ENCODE measurements around the gene C2CD2. TPM values are rescaled to one million over a fixed set of nuclear protein-coding genes. Genes with fewer than 3 reads are reported as not detected.

Gene C2CD2
- total RNA-seq, 4 donors from 2014 or later = 1.7 to 7.2 (median 2.4) TPM

DNA sequence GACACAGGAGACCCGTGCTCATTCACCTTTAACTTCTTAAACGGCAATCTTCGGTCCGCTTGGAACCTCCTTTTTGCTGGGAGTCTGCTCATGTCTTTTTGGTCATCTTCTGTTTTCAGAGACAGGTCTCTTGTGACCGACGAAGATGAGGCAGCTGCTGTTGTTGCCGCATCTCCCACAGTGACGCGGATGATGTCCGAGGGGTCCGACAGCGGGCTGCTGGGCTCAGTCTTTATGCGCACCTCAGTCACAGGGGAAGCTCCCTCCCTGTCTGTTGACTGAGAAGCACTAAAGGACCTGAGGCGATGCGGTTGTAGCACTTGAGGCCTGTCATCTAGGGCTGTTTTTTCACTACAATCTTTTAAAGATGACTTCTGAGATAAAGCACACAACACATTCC lies 38.8 kb upstream of the C2CD2 start:
- in situ Hi-C loops (cut with MboI; ENCODE audit: low sequenced_read_pairs in 4 of 4) = no loop called here

DNA sequence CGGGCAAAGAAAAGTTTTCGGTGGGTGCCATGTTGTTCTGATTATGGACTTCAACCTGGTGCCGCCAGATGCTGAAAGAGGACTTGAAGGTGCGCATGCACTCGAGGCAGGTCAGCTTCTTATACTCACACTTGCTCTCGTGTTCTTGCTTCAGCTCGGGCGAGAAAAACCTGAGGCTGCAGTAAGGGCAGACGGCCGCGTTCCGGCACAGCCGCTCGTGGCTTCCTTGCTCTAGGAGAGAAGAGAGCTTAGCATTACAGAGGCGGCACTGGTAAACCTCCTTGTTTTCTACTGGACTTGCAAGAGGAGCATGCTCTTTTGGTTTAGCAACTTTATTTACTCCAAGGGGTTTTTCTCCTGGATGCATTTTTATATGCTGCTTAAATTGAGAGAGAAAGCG lies 37.8 kb upstream of the C2CD2 start:
- TF ChIP-seq, protein P1, sequence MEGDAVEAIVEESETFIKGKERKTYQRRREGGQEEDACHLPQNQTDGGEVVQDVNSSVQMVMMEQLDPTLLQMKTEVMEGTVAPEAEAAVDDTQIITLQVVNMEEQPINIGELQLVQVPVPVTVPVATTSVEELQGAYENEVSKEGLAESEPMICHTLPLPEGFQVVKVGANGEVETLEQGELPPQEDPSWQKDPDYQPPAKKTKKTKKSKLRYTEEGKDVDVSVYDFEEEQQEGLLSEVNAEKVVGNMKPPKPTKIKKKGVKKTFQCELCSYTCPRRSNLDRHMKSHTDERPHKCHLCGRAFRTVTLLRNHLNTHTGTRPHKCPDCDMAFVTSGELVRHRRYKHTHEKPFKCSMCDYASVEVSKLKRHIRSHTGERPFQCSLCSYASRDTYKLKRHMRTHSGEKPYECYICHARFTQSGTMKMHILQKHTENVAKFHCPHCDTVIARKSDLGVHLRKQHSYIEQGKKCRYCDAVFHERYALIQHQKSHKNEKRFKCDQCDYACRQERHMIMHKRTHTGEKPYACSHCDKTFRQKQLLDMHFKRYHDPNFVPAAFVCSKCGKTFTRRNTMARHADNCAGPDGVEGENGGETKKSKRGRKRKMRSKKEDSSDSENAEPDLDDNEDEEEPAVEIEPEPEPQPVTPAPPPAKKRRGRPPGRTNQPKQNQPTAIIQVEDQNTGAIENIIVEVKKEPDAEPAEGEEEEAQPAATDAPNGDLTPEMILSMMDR (IDR thresholded peaks at IDR 0.05 in 4 of 5, conservative IDR thresholded peaks at IDR 0.05 in 1 of 5) = no peak
- TF ChIP-seq POLR2A (IDR thresholded peaks at IDR 0.05) = no peak
- H3K4me1 ChIP-seq = no peaks in the 10 kb centered on the region
- intact Hi-C loops (cut with DNase I; ENCODE audit: low total_unique reads) (no loop called here), in situ Hi-C loops (cut with MboI; ENCODE audit: low sequenced_read_pairs in 4 of 4) (no loop called here)
- no peaks in the 10 kb centered on the region for H3K27me3 ChIP-seq
- DNase-seq (no peak), ATAC-seq (no peak)
- no peak overlapping the region for H3K4me3 ChIP-seq
- no peak overlapping the region for H3K27ac ChIP-seq
- no peaks in the 10 kb centered on the region for H3K9me3 ChIP-seq
- H3K36me3 ChIP-seq = peaks cover 3 to 42% of the 10 kb centered on the region in 2 donors

More for the DNA sequence above, 38.8 kb upstream of the C2CD2 start:
- no peak overlapping the region for H3K4me3 ChIP-seq
- ATAC-seq = no peak
- H3K9me3 ChIP-seq = no peaks in the 10 kb centered on the region
- no peaks in the 10 kb centered on the region for H3K27me3 ChIP-seq
- H3K27ac ChIP-seq = no peak overlapping the region
- DNase-seq = no peak
- TF ChIP-seq, protein P1 (IDR thresholded peaks at IDR 0.05 in 4 of 5, conservative IDR thresholded peaks at IDR 0.05 in 1 of 5) = no peak
- TF ChIP-seq POLR2A (IDR thresholded peaks at IDR 0.05) = no peak
- H3K36me3 ChIP-seq = peaks cover 3 to 42% of the 10 kb centered on the region in 2 donors
- H3K4me1 ChIP-seq = peaks cover 0 to under 1% of the 10 kb centered on the region in 2 donors
- intact Hi-C loops (cut with DNase I; ENCODE audit: low total_unique reads) = no loop called here

DNA sequence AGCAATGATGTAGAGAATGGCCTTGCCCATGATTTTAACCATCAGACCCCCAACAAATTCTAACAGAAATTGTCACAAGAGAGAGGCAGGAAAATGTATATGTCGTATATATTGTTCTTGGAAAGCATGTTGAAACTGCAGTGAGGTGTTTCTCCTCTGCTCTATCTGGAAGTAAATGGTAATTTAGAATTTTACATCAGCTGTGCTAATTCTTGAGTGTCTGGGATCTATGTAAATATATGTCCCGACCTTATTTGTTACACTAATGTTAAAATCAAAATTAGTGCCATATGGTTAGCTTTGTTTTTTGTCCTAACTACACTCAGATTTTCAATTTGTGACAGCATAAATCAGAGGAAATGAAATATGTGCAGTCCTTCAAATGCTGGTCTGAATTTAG lies 35.9 kb upstream of the C2CD2 start:
- DNase-seq = no peak
- Histone ChIP-seq H3K36me3 (peaks cover 3 to 32% of the 10 kb centered on the region in 2 donors), H3K27ac (no peak overlapping the region), H3K4me3 (no peak overlapping the region), H3K27me3 (no peaks in the 10 kb centered on the region), H3K9me3 (no peaks in the 10 kb centered on the region), H3K4me1 (no peaks in the 10 kb centered on the region)
- TF ChIP-seq POLR2A (IDR thresholded peaks at IDR 0.05) = no peak
- TF ChIP-seq, protein P1 (IDR thresholded peaks at IDR 0.05 in 4 of 5, conservative IDR thresholded peaks at IDR 0.05 in 1 of 5) = no peak
- in situ Hi-C loops (cut with MboI; ENCODE audit: low sequenced_read_pairs in 4 of 4) = no loop called here
- intact Hi-C loops (cut with DNase I; ENCODE audit: low total_unique reads) = no loop called here
- no peak for ATAC-seq

DNA sequence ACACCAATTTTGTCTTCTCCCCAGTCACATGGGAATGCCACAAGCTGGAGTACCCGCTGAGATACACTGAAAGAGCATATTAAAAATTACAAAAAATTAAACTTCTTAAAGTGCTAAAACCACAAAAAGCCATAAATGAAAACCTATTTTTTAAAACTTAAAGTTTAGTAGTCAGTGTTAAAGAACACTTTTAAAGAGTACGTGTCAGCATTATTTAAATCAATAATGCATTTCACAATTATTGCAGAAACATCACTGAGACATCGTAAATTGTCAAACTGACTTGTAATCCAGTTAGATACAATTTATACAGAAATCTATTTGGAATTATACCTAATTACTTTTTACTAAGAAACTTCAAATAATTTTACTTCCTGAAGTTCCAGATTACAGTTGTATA lies 33.5 kb upstream of the C2CD2 start:
- H3K27ac ChIP-seq = no peak overlapping the region
- H3K27me3 ChIP-seq = no peaks in the 10 kb centered on the region
- in situ Hi-C loops (cut with MboI; ENCODE audit: low sequenced_read_pairs in 4 of 4) (no loop called here), intact Hi-C loops (cut with DNase I; ENCODE audit: low total_unique reads) (no loop called here)
- H3K4me3 ChIP-seq = no peak overlapping the region
- no peak for TF ChIP-seq POLR2A (IDR thresholded peaks at IDR 0.05)
- TF ChIP-seq, protein P1 (IDR thresholded peaks at IDR 0.05 in 4 of 5, conservative IDR thresholded peaks at IDR 0.05 in 1 of 5) = no peak
- DNase-seq (no peak), ATAC-seq (no peak)
- no peaks in the 10 kb centered on the region for H3K9me3 ChIP-seq
- peaks cover under 1 to 15% of the 10 kb centered on the region in 2 donors for H3K36me3 ChIP-seq
- H3K4me1 ChIP-seq = no peaks in the 10 kb centered on the region

All from gastrocnemius medialis (tissue), 4 donors.